Epithelial cell of proximal tubule (primary cell): ENCODE data around the gene SYNE3. TPM values are rescaled to one million over a fixed set of nuclear protein-coding genes. Genes with fewer than 3 reads are reported as not detected.

Source experiments
- DNase-seq: peaks from one replicate; pipeline ENCODE4 v3.0.0-alpha.2; 2011; ENCODE audit warnings: low read depth
- H3K4me3 ChIP-seq: 2 replicates; pipeline ENCODE4 v1.5.1; 2011; ENCODE audit warnings: low read depth, mild to moderate bottlenecking, low read length
- total RNA-seq: library from RNA; depleted of rRNA; stranded (reverse); fragments of >200 nt; gene quantifications from 2 replicates; pipeline ENCODE4 v1.2.3, GENCODE V29; 2015
- TF ChIP-seq, protein P1 (sequence below): conservative IDR thresholded peaks from 2 replicates; pipeline ENCODE4 v1.5.1; 2012; ENCODE audit warnings: low read depth, mild to moderate bottlenecking, low read length

Gene SYNE3
- total RNA-seq, 1 donor from 2014 or later, result not detected

DNA sequence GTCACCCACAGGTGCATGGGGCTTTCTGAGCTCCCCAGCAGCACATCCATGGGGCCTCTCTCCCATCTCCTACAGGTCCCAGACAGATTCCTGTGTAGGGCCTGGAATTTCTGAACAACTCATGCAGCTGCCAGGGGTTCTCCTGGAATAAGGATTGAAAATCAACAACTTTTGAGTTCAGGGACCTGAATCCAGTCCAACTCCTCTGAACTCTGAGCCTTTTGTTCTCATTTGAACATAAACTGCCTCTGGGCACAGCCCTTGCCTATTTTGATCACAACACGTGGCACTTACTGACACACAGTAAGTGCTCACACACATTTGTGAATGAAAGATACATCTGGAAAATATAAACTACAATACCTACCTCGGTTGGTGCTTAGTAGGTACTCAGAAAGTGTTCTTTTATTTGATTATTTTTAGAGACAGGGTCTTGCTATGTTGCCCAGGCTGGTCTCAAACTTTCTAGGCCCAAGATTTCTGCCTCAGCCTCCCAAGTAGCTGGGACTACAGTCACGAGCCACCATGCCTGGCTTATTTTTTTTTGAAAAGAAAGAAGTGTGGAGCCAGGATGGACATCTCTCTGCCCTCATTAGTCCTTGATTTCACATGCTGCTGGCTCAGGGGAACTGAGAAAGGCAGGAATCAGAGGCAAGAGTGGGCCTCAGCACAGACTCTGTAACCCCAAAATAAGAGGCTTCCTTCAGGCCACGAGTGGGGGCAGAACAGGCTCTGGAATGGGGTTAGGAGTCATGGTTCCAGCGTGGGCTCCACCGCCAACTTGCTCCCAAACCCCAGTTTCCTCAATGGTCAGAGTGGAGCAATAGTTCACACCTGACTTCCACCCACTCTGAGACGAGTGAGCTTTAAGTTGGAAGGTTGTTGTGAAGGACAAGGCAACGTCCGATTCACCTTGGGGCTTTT is 27.0 kb downstream of the SYNE3 start:
- TF ChIP-seq, protein P1, sequence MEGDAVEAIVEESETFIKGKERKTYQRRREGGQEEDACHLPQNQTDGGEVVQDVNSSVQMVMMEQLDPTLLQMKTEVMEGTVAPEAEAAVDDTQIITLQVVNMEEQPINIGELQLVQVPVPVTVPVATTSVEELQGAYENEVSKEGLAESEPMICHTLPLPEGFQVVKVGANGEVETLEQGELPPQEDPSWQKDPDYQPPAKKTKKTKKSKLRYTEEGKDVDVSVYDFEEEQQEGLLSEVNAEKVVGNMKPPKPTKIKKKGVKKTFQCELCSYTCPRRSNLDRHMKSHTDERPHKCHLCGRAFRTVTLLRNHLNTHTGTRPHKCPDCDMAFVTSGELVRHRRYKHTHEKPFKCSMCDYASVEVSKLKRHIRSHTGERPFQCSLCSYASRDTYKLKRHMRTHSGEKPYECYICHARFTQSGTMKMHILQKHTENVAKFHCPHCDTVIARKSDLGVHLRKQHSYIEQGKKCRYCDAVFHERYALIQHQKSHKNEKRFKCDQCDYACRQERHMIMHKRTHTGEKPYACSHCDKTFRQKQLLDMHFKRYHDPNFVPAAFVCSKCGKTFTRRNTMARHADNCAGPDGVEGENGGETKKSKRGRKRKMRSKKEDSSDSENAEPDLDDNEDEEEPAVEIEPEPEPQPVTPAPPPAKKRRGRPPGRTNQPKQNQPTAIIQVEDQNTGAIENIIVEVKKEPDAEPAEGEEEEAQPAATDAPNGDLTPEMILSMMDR, result no peak
- H3K4me3 ChIP-seq, result no peak overlapping the region
- DNase-seq, result no peak

- H3K4me3 ChIP-seq, result no peak overlapping the region
- TF ChIP-seq, protein P1, result no peak
- DNase-seq, result no peak
These were observed 27.9 kb downstream of the SYNE3 start for GRCh38 chr14:95488376-95489213.

- DNase-seq, result no peak
- no peak overlapping the region for H3K4me3 ChIP-seq
- TF ChIP-seq, protein P1, result no peak
These were observed 28.8 kb downstream of the SYNE3 start for GRCh38 chr14:95487669-95488084.

DNA sequence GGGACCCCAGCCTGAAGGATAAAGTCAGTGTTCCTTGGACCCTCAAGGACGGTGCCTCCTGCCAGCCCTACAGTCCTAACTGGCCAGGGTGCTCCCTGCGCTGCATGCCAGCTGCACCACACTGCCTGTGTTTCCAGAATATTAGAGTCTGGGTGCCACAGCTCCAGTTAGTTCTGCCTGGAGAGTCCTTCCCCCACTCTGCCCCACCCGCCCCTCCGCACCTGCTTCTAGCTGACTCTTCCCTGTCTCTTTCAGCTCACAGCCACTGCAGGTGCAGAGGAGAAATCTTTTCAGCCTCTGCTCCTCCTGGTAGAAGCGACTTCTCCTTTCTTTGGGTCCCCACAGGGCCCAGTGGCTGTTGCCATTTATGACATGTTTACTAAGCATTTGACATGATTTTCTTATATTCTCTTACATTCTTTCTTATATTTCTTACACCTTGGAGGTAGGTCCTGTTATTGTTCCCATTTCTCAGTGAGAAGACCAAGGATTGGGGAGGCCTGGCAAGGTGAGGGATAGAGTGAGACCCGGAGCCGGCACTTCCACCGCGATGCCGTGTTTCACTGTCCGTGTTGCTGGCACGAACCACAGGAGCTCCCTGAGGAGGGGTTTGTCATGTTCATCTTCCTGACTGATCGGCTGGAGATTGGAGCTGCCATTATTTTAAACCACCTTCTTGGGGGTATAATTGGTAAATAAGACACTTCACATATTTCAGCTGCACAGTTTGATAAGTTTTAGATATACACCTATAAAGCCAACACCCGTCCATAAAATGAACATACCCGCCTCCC is 29.4 kb downstream of the SYNE3 start:
- H3K4me3 ChIP-seq, result no peak overlapping the region
- DNase-seq, result no peak
- TF ChIP-seq, protein P1, result no peak

DNA sequence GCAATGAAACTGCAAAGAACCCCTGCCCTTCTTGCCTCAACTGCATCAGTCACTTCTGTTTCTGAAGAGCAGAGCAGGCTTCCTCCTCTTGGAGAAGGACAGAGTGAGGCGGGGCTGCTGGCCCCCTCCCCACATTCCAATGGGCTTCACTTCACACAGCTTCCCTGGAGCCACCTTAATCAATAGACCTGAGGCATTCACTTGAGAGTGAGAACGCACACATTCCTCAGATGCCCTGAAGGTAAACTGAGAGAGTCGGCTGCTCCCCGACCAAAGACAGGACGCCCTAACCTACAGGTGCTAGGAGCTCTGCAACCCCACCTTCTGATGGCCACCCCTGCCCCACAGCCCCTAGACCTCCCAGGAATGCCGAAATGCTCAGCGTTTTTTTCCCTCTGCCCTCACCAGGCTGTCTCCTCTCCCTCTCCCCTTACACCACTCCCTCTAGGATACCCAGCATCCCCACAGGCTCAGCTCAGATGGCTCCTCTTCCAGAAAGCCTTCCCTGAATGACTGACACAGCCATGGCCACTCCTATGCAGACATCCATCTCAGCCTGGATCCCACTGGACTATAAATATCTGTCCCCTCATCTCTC is 31.1 kb downstream of the SYNE3 start:
- H3K4me3 ChIP-seq, result no peak overlapping the region
- TF ChIP-seq, protein P1, result no peak
- no peak for DNase-seq

GRCh38 chr14:95484296-95484695 is 32.2 kb downstream of the SYNE3 start:
- H3K4me3 ChIP-seq, result no peak overlapping the region
- TF ChIP-seq, protein P1, result no peak
- DNase-seq, result no peak
